HG02759 (cell line): ENCODE measurements around the gene FBXL4.
A peak's percentile ranks its signal among the peaks of the same experiment; 100 is the strongest.

ENCODE experiments used
- ATAC-seq: cut with Tn5 transposase; IDR thresholded peaks from one replicate; pipeline ENCODE4 v1.9.1; 2021; ENCODE audit warnings: mild to moderate bottlenecking, moderate library complexity; ENCODE audit not compliant: unreplicated experiment

The FBXL4 gene

DNA sequence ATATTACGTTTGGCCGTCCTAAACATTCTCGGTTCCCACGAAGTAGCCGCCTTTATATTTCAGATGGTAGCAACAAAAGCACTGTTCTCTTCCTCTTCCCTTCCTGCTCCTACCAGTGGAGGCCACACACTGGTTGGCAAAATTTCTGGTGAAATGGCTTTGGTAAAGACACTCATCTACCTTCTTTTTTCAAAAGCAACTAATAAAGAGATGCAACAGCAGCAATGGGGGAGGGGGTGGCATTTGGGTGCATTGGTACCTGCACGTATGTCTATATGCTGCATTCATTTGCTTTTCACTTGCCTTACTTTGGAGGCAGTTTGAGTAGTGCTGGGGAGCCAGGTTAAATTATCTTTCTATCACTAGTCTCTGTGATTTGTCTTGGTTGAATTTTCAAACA lies 107.4 kb downstream of the FBXL4 start:
- no peak for ATAC-seq

DNA sequence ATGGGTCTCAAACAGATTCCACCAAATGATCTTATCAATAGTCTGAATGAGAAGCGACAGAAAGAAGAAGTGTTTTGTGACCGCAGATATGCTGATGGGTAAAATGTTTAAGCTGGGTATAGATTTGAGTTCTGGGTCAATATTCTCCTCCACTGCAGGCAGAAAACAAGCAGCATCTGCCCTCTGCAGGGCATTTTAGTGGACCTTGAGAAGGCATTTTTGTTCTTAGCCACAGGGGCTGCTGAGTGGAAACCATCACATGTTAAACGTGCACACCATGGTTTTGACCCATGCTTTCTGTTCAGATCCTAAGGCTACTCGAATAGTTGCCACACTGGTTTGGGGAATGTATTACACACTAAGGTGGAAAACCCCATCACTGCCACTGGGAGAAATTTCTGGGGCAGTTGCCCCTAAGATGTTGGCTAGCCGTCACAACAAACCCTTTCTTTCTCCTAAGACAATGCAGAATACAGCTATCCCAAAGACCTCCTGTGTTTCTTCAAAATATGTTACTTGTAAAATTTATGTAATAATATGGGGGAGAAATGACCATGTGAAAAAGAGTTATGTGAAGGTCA lies 107.9 kb downstream of the FBXL4 start:
- ATAC-seq, result no peak

DNA sequence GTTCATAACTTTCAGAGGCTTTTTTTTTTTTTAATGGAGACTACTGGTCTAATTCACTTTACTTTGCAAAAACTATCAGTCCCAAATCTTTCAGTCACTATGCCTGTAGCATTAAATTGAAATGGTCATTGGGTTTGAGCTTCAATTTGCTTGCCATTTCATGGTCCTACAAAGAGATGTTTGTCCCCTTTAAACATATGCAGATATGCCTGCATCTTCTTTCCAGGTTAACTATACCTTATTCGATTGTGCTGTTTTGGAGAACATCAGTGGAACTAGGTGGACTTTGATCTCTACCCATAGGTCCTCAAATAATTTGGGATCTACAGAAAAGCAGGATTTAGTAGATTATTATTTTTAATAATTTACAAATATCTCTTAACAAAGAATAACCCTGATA lies 108.8 kb downstream of the FBXL4 start:
- no peak for ATAC-seq

DNA sequence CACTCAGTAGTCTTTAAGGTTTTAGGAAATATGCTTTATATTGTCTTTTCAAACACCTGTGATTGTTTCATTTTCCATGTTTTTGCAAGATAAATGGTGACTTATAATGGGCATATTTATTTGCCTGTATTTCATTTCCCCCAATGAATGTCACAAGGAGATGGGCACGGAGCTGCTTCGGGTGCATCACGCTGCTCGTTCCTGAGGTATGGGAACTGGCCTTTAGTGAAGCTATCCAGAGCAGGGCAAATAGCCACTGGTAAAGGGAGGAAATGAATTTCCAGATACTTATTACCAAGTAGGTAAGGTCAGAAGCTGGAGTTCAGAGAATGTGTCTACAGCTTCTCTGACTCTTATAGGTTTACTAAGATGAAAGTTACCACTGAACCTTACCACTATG lies 109.7 kb downstream of the FBXL4 start:
- ATAC-seq, result no peak

DNA sequence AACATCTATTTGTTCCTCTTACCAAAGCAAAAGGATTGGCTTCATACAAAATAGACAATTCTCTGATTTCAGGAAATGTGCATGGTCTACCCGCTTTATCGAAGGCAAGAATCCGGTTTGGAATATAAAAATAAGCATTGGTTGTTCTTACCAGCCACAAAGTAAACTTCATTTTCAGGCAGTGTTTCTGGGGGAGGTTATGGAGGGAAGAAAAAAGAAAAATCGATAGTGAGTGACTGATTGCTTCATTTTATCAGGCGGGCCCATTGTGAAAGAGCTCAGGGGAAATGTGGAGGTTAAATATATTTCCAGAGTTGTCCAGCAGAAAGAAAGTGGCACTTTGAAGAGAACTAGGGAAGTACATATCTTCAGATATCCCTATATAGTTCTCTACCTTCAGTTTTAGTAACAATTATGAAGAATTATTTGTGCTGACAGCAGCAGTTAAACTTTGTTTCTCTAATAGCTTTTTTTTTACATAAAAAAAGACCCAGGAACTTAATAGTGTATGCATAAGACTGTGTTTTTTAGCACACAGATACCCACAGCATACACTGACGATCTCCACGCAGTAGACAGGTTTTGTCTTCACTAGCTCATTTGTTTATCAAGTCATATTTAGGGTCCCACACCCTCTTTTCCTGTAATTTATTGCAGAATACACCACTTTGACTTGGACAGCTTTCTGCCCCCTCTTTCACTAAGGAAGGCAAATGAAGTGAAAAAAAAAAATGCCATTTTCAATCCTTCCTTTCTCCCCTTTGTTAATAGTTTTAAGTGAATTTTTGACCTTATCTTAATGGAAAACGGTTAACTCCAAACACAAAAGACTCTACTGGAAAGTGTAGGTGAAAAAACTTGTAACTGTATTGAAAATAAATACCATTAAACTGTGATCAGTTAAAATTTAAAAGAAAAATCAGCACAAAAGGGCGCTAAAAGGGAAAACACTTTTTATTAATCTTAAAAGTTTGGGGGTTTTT lies 110.5 kb downstream of the FBXL4 start:
- no peak for ATAC-seq

DNA sequence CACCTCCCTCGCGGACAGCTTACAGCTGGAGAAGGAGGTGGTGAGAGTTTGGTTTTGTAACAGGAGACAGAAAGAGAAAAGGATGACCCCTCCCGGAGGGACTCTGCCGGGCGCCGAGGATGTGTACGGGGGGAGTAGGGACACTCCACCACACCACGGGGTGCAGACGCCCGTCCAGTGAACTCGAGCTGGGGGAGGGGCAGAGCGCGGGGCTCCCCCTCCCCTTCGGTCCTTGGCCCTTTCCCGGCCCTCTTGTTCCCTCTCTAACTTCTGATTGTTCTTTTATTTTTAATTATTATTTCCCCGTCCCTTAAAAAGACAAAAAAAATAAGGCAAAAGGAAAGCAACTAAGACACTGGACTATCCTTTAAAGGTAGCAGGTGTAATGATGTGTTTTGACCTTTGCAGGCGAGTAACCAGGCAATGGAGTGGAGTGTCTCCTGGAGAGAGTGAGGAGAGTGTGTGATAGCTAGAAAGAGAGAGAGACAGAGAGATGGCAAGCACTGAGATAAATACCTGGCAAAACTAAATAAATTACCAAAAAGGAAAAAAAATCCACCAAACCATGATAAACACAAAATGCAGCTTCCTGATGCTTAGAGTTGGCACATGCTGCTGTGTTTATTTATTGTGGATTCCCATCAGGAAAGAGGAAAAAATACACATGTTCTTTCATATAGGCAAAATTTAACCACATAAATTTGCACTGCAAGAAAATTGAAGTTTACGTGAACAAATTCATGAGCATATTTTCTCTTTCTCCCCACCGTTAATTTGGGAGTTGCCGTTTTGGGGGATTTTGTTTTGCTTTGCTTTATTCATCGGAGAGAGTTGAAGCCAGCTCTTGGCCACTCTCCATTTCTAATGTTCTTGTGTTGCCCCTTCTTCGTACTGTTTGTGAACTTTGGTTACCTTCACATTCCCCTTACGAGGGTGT lies 111.5 kb downstream of the FBXL4 start:
- no peak for ATAC-seq

DNA sequence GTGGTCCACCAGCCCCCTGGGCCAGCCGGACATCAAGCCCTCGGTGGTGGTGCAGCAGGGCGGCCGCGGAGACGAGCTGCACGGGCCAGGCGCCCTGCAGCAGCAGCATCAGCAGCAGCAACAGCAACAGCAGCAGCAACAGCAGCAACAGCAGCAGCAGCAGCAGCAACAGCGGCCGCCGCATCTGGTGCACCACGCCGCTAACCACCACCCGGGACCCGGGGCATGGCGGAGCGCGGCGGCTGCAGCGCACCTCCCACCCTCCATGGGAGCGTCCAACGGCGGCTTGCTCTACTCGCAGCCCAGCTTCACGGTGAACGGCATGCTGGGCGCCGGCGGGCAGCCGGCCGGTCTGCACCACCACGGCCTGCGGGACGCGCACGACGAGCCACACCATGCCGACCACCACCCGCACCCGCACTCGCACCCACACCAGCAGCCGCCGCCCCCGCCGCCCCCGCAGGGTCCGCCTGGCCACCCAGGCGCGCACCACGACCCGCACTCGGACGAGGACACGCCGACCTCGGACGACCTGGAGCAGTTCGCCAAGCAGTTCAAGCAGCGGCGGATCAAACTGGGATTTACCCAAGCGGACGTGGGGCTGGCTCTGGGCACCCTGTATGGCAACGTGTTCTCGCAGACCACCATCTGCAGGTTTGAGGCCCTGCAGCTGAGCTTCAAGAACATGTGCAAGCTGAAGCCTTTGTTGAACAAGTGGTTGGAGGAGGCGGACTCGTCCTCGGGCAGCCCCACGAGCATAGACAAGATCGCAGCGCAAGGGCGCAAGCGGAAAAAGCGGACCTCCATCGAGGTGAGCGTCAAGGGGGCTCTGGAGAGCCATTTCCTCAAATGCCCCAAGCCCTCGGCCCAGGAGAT lies 112.4 kb downstream of the FBXL4 start:
- no peak for ATAC-seq

DNA sequence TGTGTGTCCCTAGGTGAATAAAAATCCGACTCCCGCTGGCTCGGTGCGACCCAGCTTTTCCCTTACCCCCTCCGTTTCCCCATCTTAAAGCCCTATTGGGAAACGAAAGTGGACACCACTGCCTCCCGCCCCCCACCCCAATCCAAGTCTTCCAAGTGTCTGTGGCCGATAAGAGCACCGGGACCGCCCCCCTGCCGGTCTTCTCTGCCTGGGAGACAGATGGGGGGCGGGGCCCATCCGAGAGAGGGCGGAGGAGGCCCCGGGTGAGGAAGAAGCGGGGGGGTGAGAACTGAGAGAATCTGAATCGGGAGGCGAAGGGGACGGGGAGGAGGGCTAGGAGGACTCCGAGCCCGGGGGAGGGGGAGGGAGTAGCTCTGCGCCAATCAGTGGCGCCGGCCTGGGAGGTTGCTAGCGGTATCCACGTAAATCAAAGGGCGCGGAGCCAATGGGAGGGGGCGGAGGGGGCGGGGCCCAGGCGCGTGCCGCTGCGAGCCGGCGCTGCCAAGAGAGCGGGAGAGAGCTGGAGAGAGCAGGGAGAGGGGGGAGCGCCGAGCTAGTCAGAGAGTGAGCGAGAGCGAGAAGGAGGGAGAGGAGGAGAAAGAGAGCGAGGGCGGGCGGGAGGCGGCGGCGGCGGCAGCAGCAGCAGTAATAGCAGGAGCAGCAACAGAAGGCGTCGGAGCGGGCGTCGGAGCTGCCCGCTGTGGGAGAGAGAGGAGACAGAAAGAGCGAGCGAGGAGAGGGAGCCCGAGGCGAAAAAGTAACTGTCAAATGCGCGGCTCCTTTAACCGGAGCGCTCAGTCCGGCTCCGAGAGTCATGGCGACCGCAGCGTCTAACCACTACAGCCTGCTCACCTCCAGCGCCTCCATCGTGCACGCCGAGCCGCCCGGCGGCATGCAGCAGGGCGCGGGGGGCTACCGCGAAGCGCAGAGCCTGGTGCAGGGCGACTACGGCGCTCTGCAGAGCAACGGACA lies 113.4 kb downstream of the FBXL4 start, which contains the start of gene POU3F2:
Gene POU3F2 (plus strand): TSS at position 515 of the 972 bp plus-strand sequence. CDS start 300 bp downstream, at position 815.
- peak; percentile 78 for ATAC-seq

DNA sequence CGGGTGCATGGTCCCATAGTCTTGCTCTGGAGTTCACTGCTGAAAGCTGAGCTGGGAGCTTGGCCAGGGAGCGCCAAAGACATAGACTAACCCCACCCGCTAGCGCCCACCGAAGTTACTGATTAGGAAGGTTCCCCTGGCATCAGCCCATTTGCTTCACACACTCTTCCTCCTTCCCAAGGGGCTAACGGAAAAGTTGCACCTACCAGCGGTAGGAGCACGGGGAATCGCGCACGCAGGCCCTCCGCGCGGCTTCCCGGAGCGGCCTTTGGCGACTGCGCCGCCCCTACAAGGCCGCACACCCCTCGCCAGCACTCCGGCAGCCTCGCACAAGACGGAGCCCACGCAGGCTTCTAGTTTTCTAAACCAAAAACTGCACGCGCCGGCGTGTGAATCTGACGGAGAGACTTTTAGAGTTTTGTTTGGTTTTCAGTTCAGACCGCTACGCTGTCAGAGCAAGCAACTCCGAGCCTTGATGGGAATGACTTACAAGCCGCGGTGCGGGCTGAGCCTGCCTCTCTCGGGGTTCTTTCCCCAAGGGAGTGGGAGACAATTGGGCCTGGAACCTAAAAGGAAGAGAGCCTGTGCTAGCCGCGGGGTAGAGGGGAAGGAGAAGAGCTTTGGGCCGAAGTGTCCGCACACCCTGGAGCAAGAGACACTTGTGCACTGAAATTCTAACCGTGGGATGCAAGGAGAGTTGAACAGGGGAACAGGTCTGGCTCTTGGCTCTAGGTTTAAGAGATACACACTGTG lies 114.3 kb downstream of the FBXL4 start:
- peak; percentile 11 for ATAC-seq

DNA sequence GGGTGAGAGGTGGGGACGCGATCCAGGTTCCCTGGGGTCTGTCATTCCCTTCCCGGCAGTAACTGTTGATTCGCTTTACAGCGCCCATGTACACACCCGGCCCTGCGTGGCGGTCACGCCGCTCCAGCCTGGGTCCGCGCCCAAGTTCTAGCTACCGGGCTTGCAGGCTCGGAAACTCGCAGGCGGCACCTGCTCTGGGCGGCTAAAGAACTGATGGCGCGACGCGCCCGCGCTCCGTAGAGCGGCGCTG lies 114.8 kb downstream of the FBXL4 start:
- ATAC-seq, result peak; percentile 26

DNA sequence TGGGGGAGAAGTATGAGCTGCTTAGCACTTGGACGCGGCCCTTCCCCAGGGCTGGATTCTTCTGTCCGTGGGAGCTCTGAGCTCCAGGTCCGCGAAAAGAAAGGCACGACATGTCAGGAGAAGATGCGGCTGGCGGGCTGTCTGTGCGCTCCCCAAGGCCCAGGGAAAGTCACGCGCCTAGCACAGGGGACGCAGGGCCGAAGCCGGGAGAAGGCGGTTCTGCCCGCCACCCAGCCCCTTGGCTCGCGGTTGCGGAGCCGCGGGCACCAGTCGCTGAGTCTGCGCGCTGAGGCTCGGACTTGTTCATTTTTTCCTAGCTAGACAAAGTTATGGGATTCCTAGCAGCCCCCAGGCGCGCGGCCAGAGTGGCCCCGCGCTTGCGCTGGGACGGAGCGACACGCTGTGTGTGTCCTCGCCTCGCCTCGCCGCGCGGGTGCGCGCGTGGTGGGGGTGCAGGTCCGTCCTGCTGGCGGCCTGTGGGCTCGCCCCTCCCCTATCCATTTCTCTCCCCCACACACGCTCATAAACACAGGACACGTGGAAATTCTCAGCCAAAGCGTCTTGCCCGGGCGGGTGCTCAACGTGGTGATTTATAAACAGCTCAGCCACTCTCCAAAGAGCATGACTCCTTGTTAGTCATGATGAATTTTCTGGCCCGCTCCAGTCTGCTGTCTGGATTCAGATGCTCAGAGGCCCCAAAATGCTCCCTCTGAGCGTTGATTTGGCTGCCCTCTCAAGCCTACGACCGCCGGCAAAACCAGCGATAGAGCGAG lies 115.3 kb downstream of the FBXL4 start:
- no peak for ATAC-seq

DNA sequence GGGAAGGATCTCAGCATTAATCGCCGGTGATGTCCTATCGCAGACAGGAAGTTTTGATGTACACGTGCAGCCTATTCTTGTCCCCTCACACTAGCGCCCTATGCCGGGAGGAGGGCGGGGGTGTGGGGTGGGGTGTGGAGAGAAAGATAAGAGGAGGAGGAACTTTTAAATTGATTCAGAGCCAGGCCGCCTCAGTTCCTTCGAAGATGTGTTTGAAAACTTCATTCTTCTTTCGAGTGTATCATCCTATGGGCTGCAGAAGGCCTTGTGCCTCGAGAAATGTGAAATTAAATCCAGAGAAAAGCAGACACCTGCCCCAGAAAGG lies 115.8 kb downstream of the FBXL4 start:
- no peak for ATAC-seq

DNA sequence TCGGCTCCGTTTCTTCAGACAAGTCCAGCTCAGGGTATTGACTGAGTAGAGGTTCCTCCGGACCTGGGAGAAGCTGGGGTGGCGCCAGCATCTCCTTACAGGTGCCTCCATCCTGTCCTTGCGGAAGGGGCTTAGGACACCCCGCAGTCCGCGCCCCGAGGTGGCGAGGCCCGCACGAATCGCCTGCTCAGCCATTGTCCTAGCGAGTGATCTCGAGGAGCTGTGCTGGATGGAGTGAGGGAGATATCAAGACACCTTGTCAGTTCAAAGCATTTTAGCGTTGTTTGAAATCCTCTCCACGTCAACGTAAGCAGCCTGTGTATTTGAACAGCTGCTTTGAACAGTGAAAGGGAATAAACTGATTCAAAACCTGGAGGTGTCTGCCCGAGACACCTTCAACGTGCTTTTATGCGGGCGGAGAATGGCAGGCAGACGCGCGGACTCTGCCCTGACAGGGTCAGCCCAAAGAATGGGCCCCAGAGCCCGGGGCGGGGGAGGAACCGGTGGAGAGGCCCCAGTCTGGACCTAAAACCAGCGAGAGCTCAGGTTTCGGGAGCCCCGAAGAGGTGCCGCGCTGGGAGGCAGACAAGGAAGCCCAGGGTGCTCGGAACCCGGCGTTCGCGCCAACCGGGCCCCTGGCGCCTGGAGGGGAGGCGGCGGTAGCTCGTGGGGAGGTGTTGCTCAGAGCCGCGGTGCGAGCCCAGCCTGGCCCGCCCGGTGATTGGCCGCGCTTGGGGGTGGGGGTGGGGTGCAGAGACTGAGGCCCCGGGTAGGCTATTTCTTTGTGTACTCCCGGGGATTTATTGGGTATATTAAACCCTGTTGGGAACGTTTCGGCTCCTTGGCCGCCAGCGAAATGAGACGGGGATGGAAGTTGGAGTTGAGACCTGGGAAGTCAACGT lies 116.4 kb downstream of the FBXL4 start:
- ATAC-seq, result no peak

DNA sequence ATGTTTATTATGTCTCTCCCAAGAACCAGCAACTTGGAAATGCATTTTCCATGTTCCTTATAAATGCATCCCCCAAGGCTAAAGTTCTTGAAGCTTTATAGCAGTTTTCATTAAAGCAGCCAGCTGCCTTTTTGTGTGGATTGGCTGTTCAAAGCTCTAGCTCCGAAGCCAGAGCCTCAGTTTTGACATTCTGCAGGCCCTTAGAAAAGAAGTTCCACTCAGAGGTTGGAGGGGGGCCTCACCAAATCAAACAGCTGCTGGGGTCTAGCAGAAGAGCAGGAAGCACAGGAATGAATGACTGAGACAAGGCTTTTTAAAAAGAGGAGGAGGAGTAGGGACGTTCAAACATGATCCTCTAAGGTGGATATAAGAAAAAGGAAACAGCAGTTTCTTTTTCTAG lies 117.6 kb downstream of the FBXL4 start:
- ATAC-seq, result no peak

DNA sequence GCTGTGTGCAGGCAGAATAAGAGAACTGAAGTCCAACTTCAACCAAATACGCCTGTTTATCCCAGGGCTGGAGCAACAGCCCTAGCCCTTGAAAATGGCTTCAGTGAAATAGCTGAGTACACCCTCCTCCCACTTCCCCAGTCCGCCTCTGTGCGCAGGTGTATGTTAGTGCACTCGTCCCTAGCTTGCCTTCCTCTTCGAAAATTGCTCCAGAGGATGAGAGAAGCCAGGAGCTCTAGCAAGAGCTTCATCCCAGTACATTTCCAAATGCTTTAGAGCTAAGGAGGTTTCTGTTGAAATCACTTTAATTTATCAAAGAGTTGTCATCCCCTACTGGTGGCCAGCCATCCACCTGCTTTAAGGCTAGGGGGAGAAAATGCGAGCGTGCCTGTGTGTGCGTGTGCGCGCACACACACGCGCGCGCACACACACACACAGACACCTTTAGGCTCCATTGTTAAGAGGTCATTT lies 118.8 kb downstream of the FBXL4 start:
- ATAC-seq, result no peak

DNA sequence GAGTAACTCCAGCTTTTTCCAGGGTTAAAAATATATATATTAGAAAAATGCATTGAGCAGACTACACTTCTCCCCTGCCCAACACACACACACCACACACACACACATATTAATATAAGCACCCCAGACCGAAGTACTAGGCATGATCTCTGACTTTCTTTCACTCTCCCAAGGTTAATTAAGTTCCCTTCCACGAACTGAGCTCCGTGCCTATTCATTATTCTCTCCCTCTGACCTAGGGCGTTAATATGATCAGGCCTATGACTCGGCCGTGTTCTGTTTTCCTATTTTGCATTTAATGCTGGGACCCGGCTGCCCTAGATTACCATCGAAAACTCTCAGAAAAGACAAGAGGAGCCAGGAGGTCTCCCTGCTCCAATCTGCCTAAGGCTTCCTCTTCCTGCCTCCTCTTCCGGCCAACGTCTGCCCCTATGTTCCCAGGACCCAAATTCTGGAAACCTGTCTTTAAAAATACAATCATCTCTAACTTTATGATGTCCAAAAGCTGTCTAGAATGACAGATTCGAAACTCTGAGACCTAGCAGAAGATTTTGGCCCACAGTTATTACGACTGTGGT lies 119.4 kb downstream of the FBXL4 start:
- ATAC-seq, result no peak
